HG02943 (cell line): ENCODE data around the gene SLC25A29.
"Not testable (repeated sequence)": the region's sequence is repeated elsewhere in the genome, so short reads cannot be mapped to it uniquely, and the experiment has no call there.

Experiments
- ATAC-seq: cut with Tn5 transposase; IDR thresholded peaks from one replicate; pipeline ENCODE4 v1.9.1; 2021; ENCODE audit warnings: mild to moderate bottlenecking, low read depth, moderate library complexity; ENCODE audit not compliant: unreplicated experiment

SLC25A29 gene

DNA sequence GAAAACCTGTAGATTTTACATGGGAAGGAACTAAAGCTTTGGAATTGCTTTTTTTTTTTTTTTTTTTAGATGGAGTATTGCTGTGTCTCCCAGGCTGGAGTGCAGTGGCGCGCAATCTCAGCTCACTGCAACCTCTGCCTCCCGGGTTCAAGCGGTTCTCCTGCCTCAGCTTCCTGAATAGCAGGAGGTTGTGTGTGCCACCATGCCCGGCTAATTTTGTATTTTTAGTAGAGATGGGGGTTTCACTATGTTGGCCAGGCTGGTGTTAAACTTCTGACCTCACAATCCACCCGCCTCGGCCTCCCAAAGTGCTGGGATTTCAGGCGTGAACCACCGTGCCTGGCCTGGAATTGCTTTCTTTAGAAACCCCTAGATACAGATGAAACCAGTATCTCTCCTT, 22.8 kb downstream of the SLC25A29 start:
- not testable (repeated sequence) for ATAC-seq

DNA sequence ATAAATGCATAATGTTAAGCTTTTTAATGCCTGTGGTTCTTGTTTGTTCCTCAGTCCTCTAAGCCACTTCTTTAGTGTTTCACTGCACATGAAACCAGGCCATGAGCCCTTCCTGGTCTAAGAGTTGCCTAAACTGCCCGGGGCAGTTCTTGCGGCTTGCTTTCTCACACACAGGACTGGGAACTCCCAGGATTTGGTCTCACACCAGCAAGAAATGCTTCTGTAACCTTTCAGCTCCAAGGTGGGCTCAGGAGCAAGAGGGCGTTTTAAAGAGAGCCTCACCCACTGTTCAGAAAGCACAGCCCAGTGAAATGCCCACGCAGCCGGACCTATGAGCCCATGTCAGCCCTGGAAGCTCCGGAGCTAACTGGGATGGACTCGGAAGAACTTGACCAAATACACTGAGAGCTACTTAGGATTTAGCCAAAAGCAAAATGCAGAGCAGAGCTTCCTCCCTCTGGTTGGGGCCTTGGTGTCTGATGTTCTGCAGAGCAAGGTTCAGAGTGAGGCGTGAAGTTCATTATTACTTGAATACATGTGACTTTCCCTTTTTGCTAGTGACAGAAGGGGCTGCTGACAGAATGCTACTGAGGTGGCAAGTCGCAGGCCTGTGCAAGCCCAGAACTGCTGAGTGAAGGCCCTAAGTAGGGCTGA, 23.4 kb downstream of the SLC25A29 start:
- no peak for ATAC-seq

DNA sequence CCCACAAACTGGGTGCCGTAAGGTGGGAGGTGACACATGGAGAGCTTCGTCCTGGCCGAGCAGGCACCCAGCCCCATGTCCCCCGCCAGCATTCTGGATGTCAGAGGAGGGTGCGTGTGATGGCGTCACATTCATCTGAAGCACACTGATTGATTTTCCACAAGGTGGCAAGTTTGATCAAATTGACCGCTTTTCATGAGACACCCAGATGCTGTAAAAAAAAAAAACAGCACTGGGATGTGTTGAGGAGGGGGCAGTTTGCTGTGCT, 24.2 kb downstream of the SLC25A29 start:
- ATAC-seq = no peak

DNA sequence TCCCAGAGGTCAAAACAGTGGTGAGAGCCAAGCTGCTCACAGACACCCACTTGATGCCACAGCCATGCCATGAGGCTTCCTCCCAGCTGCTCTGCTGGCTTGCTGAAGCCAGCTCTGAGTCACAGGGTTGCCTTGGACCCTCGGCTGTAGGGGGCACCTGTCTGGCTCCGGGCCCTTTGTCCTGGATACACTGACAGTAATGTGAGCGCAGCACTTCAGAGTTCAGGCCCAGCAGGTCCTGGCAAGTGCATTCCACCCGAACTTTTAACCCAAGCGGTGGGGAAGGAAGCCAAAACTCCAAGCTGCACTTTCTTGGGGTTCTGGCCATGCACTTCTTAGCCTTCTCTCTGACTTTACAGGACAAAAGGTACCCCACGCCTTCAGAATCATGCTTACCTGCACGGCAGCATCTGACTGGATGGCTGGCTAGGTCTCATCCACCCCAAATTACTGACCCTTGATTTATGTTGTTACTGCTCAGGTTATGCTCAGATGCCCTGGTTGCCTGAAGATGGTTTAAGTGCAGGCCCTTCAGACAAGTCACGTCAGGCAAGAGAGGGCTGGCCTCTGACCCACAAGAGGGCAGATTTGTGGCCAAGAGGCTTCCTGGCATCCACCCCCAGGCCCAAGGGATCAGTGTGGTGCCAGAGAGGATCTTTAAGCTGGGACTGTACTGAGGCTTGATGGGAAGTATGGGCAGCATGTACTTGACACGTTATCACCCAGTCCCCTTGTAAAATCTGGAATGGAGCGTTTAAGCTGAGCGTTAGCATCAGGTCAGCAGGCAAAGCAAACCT, 24.8 kb downstream of the SLC25A29 start:
- ATAC-seq = no peak

DNA sequence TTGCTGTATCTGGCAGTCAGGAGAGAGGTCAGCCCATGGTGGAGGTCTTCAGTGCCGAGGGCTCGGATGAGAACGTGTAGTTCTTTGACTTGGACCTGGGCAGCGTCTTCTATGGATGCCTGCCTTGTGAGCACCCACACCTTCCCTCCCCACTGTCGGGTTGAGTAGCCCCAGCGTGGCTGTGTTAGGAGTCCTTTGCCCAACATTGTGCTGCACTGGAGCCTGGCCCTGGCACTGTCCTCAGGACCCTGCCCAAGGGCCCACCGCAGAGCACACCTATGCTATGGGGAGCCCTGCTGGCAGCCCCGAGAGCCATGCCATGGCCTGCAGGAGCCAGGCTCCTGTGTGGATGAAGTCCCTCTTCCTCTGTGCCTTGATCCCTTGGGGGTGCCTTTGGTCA, 26.7 kb downstream of the SLC25A29 start:
- no peak for ATAC-seq

DNA sequence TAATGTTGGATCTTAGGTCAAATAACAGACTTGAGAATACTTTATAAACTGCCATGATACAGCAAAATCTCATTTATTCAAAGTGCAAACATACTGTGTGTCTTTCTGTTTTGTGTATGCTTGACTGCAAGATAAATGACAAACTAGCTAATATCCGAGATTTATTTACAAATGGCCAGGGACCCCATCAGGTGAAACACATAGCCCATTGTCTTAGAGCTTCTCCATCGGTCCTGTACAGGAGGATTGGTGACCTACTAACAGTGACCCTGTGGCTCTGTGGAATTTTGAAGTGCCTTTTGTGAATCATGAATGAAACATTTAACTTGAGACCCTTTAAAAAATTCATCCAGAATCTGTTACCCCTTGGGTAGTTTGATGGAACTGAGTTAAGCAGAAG, 27.1 kb downstream of the SLC25A29 start:
- ATAC-seq = no peak

DNA sequence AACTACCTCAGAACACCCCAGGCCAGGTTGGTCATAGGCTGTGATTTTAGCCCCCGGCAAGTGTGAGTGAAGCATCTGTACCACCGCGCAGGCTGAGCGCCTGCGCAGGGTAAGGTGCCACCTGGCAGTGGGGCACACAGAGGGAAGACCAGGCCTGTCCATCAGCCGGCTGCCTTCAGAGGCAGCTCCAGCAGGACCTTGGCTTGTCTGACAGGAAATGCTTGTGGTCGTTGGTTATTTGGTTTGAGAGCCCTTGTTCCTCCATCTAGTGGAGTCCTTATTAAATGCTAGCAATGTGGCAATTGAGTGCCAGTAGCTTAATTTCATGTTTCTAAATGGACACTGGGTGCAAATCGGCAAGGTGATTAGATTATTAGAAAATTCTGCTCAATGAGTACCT, 27.5 kb downstream of the SLC25A29 start:
- no peak for ATAC-seq

DNA sequence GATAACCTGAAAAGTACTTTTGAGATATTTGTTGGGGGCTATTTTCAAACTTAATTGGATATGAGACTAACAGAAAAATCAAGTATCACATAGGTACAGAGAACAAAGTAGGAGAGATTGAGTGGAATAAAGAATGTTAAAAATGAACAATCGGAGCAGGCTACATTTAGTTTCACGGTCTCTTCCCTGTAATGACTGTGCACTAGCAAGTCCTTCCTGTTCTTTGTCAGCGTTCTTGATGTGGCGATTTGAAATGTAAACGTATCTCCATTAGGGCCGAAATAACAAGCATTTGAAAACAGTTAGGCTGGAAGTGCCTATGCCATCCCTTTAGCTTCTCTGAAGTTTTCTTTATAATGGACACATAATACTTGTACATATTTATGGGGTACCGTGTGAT, 31.0 kb downstream of the SLC25A29 start:
- ATAC-seq = no peak

DNA sequence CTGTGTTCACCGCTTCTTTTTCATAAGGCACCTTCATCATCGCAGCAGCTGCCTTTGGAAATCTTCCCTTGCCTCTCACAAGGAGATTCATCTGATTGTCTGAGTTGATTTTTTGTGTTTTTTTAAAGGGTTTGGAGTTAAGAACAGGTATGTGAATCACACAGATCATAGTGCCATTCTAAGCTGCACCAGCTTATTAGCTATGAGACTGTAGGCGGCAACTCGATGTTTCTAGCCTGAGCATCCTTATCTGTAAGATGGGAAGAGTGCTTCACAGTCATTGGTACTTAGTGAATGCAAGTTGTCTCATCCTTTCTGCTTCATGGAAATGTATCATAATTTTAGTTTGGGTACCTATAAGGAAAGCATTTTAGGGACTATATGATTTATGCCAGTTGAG, 32.0 kb downstream of the SLC25A29 start:
- no peak for ATAC-seq

DNA sequence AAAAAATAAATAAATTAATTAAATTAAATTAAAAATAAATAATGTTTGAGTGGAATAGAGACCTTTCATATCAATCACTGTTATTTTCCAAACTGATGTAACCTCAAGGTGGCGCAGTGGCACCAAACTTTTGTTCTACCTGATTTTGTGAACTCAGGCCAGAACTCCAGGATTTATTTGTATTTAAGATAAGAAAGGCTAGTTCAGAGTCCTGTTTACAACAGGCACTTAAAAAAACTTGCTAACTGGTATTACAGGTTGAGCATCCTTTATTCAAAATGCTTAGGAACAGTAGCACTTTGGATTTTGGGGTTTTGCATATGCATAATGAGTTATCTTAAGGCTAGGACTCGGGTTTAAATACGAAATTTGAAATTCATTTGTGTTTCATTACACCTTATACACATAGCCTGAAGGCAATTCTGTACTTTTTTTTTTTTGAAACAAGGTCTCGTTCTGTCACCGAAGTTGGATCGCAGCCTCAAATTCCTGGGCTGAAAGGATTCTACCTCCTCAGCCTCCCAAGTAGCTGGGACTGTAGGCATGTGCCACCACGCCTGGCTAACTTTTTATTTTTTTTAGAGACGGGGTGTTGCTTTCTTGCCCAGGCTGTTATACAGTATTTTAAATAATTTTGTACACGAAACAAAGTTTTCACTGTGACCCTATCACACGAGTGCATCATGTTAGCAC, 34.9 kb downstream of the SLC25A29 start:
- ATAC-seq = no peak

DNA sequence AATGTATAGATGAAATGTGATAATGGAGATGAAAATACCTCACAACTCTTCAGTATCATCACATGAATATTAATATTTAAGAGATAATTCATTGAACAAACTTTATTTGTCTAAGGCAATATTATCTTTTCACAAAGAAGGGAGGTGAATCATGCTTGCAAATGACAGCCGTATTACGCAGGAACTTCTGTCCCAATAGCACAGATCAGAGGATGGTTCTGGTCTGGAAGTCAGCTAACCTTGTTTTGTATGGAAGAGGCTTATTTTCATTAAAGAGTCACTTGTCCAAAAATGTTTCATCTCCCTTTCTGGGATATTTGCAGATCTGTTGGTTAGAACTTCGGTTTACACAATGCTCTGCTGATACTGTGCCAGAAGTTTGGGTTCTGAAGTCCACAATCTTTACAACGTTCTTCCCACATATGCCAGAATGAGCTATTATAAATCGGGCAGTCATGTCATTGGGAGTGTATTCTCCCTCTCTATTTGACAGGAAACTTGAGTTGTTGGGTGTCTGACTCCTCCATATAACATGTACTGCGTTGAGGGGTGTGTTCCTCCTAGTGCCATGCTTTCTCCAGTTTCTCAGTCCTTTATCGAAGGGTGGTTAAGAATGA, 37.5 kb downstream of the SLC25A29 start:
- ATAC-seq = no peak

DNA sequence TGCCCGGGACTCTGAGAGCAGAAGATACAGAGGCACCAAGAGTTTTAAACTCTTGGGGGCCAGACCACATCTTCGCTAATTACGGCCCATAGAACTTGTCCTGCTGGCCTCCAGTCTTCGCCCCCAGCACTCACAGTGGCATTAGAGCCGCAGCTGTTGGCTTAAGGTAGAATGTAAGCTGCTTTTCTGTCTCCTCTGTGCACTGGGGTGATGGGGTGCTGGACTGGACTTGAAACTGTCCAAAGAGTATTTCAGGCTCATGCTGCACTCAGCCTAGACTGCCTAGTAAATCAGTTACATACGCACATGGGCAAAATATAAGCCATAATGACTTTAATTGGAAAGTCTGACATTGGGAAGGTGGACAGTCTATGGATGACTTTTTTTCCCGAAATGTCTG, 38.3 kb downstream of the SLC25A29 start:
- ATAC-seq = no peak

DNA sequence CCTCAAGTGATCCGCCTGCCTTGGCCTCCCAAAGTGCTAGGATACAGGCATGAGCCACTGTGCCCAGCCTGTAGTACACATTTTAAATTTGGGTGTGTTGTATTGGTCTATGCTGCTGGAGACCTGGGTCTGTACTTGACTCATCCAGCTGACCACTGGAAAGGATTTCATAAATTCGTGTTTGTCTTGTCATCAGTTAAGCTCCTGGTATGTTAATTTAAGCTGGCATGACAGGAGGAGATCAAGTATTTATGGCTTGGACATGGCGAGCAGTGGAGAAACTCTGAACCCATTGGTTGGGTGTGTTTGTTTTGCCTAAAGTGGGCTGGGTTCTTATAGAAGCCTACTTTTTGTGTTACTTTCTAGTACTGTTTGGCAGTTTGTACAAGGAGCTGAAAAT, 43.1 kb downstream of the SLC25A29 start:
- ATAC-seq = no peak

DNA sequence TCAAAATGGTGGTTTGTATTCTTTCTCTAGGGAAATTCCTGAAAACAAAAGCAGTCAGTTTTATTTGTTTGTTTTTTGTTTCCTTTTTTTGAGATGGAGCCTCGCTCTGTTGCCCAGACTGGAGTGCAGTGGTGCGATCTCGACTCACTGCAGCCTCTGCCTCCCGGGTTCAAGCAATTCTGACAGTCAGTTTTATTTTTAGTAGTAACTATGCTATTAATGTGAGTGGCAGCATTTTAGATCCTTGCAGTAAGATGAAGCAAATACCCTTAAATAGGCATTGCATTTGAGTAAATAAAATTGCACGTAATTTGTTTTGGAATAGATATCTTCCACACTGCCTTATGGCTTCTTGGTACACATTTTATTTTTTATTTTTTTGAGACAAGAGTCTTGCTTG, 43.7 kb downstream of the SLC25A29 start:
- ATAC-seq = no peak

DNA sequence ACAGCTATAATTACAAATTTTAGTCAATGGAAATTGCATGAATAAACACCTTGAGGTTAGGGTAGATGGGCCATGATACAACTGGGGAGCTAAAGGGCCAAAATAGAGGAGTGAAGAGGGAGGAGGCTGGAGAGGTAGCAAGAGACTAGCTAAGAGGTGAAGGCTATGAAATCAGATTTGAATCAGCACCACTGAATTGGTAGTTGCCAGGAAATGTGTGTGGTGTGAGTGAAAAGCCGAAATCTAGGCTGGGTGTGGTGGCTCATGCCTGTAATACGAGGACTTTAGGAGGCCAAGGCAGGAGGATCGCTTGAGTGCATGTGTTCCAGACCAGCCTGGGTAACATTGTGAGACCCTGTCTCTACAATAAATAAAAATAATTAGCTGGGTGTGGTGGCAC, 44.6 kb downstream of the SLC25A29 start:
- ATAC-seq = no peak

DNA sequence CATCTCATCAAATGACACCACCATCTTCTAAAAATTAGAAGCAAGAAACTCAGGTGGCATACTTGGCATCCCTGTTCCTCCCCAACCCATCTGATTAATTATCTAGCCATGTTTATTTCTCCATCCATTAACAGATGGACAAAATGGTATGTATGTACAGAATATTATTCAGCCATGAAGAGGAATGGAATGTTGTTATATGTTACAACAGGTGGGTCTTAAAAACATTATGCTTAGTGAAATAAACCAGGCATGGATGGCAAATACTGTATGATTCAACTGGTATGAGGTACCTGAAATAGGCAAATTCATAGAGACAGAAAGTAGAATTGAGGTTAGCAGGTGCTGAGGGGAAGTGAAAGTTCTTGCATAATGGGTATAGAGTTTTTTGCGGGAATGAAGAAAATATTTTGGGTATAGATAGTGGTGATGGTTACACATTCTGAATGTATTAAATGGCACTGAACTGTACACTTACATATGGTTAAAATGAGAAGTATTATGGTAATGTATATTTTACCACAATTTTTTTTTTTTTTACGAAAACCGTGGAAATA, 49.8 kb downstream of the SLC25A29 start:
- peak; percentile 47 for ATAC-seq

DNA sequence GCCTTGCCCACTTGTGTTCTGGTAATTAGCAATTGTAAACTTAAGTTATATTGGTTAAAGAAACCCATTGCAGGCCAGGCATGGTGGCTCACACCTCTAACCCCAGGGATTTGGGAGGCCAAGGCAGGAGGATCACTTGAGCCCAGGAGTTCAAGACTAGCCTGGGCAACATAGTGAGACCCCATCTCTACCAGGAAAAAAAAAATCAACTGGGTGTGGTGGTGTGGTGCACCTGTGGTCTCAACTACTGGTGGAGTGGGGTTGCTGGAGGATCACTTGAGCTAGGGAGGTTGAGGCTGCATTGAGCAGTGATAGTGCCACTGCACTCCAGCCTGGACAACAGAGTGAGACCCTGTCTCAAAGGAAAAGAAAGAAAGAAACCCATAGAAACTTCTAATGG, 53.6 kb downstream of the SLC25A29 start:
- ATAC-seq = no peak

DNA sequence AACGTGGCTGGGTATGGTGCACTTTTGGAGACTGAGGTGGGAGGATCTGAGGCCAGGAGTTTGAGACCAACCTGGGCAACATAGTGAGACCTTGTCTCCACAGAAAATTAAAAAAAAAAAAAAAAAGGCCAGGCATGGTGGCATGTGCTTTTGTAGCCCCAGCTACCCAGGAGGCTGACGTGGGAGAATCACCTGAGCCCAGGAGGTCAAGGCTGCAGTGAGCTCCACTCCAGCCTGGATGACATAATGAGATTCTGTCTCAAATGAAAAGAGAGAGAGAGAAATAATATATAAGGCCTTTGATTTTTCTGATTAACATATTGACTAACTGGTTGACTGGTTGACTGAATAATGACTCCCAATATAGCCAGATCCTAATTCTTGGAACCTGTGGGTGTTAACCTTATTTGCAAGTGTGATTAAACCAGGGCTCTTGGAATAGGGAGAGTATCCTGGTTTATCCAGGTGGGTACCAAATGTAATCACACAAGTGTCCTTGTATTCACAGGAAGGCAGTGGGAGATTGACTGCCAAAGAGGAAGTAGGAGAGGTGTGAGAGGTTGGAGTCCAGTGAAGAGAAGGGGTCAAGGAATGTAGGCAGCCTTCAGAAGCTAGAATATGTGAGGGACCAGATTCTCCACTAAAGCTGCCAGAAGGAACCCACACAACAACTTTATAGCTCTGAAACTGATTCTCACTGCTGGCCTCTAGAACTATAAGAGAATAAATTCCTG, 55.3 kb downstream of the SLC25A29 start:
- no peak for ATAC-seq

DNA sequence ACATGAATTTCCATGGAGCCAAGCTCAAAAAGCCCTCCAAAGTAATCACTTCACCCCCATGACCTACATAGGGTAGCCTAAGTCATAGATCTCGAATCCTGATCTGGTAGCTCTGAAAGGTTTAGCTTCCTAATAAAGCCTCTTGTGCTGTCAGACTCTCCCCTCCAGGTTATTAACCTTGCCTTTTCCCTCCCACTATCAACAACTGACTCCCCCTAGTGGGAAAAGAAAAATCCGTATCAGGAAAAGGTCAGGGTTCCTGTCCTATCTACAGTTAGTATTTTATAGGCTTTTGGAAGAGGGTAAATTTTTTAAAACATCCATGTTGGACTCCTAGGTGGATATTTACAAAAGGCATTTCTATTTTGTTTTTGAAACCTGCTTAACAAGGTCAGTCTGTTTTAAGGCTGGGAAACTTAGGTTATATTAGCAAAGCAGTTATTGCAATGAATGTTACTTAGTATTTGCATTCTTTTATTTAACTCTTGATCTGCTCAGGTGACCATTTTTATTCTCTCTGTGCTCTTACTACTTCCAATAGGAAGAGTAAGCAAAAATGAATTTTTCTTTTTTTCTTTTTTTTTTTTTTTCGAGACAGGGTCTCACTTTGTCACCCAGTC, 59.3 kb downstream of the SLC25A29 start:
- no peak for ATAC-seq

DNA sequence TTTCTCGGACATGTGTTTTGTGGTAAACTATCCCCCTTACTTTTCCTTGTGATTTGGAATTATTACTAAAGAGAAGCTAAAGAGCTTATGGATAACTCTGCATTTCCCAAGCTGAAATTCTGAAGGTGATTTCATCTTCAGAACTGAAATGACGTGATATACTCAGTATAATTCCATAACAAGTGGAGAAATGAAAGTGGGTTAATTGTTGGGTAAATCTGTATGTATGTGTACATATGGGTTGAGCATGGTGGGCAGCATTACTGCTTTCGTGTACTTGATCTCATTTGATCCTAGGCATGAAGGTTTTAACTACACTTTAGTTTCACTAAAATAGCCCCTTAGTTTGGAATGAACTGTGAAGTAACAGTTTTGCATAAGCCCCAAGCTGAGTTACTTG, 63.2 kb downstream of the SLC25A29 start:
- no peak for ATAC-seq
